Measurements from ENCODE around the gene CREM. TPM values are rescaled to one million over a fixed set of nuclear protein-coding genes. Genes with fewer than 3 reads are reported as not detected.

CREM gene
- total RNA-seq, 6 donors from 2014 or later, result 5.4 to 35.7 (median 23.1) TPM

- TF ChIP-seq POLR2AphosphoS5 (IDR thresholded peaks at IDR 0.05) (no peak), POLR2A (IDR thresholded peaks at IDR 0.05) (no peak), CTCF (IDR thresholded peaks at IDR 0.05) (no peak), EP300 (IDR thresholded peaks at IDR 0.05) (no peak)
- no peaks in the 10 kb centered on the region for H3K9me3 ChIP-seq
- no peaks in the 10 kb centered on the region for H3K36me3 ChIP-seq
- ATAC-seq (ENCODE audit: low FRiP score in 2 of 2), result no peak
- no peak overlapping the region for H3K4me3 ChIP-seq
- DNase-seq, result no peak
- H3K27ac ChIP-seq, result peak overlapping the region in 1 of 4 donors; percentile 7
- H3K4me1 ChIP-seq, result peaks cover 10 to 26% (median 18%) of the 10 kb centered on the region in 4 donors
- WGBS, 2 donors, result 88 to 94% methylated on average over 2 of the region's 2 CpGs
- no peaks in the 10 kb centered on the region for H3K27me3 ChIP-seq
These were observed 6.1 kb downstream of the CREM start for GRCh38 chr10:35132727-35133126.

DNA sequence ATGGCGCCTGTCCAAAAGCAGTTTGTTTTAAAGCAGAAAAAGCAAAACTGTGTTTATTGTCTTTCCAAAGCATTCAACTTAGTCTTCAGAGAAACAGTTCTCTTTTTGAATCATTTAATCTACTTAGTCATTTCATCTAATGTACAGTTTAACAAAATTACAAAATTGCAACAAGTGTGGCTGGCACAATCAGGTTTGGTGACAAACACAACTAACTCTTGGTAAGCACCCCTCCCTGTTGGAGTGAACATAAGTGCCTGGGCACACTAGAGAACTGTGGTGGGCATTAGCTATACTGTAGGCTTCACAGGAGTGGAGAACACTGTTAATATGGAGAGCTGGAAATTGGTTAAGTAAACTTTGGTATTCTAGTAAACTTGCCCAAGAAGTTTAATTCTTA lies 6.9 kb downstream of the CREM start:
- TF ChIP-seq POLR2A (IDR thresholded peaks at IDR 0.05) (no peak), CTCF (IDR thresholded peaks at IDR 0.05) (no peak), EP300 (IDR thresholded peaks at IDR 0.05) (no peak), POLR2AphosphoS5 (IDR thresholded peaks at IDR 0.05) (no peak)
- no peak overlapping the region for H3K4me3 ChIP-seq

DNA sequence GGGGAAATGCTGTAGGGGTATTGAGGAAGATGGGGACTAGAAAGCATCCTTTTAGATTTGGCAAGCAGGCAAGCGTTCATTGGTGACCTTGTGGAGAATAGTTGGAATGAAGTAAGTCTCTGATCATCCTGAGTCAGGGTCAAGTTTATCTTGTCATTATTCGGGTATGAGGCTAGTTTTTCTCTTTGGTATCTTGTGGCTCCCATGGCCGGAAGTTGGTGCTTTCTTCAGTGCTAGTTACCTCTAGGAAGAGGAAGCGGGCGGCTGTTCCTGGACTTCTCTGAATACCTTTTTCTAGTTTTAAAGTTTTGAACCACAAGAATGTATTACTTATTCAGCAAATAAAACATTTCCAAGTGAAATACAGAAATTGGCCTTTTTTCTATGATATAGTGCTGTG lies 9.2 kb downstream of the CREM start:
- H3K27me3 ChIP-seq, result no peaks in the 10 kb centered on the region
- H3K4me1 ChIP-seq, result peaks cover 0 to 3% (median under 1%) of the 10 kb centered on the region in 4 donors
- 66 to 75% methylated on average over 5 of the region's 5 CpGs for WGBS, 2 donors
- DNase-seq (peak in 1 of 2 donors; percentile 56), ATAC-seq (ENCODE audit: low FRiP score in 2 of 2) (no peak)
- H3K4me3 ChIP-seq, result no peak overlapping the region
- TF ChIP-seq POLR2AphosphoS5 (IDR thresholded peaks at IDR 0.05) (no peak), POLR2A (IDR thresholded peaks at IDR 0.05) (no peak), EP300 (IDR thresholded peaks at IDR 0.05) (no peak)
- peak overlapping the region in 1 of 4 donors; percentile 14 for H3K27ac ChIP-seq
- H3K36me3 ChIP-seq, result no peaks in the 10 kb centered on the region
- H3K9me3 ChIP-seq, result no peaks in the 10 kb centered on the region

More for the DNA sequence above, 6.9 kb downstream of the CREM start:
- ATAC-seq (ENCODE audit: low FRiP score in 2 of 2) (no peak), DNase-seq (no peak)
- 95 to 100% methylated on average over 1 of the region's 1 CpG for WGBS, 2 donors
- no peaks in the 10 kb centered on the region for H3K9me3 ChIP-seq
- H3K27me3 ChIP-seq, result no peaks in the 10 kb centered on the region
- peaks cover 9 to 23% (median 13%) of the 10 kb centered on the region in 4 donors for H3K4me1 ChIP-seq
- no peaks in the 10 kb centered on the region for H3K36me3 ChIP-seq
- no peak overlapping the region for H3K27ac ChIP-seq

- Histone ChIP-seq H3K27ac (peak overlapping the region in 1 of 4 donors; percentile 14), H3K4me1 (peaks cover 0 to 3% (median 0%) of the 10 kb centered on the region in 4 donors), H3K36me3 (no peaks in the 10 kb centered on the region), H3K9me3 (no peaks in the 10 kb centered on the region), H3K27me3 (no peaks in the 10 kb centered on the region), H3K4me3 (no peak overlapping the region)
- no peak for DNase-seq
- WGBS, 2 donors, result 74 to 88% methylated on average over 4 of the region's 4 CpGs
- TF ChIP-seq CTCF (IDR thresholded peaks at IDR 0.05) (no peak), EP300 (IDR thresholded peaks at IDR 0.05) (no peak), POLR2AphosphoS5 (IDR thresholded peaks at IDR 0.05) (no peak), POLR2A (IDR thresholded peaks at IDR 0.05) (no peak)
- ATAC-seq (ENCODE audit: low FRiP score in 2 of 2), result peak in 1 of 2 donors; percentile 47
These were observed 9.7 kb downstream of the CREM start for GRCh38 chr10:35136263-35136815.

DNA sequence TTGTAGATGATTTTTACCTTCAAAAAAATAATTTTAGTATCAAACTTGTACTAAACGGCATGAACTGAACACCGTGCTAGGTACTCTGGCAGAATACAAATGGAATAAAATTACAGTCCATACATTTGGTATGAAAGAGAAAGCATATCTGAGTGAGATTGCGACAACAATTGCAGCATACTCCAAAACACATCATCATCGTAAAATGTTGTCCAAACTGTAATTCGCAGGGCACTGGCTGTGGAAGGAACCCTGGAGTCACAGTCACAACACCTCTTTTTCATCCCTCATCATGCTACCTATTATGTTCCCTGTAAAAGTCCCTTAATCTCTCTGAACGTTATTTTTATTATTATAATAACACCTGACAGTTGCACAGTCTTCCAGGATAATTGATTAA lies 13.5 kb downstream of the CREM start:
- no peaks in the 10 kb centered on the region for H3K36me3 ChIP-seq
- TF ChIP-seq EP300 (IDR thresholded peaks at IDR 0.05) (no peak), POLR2AphosphoS5 (IDR thresholded peaks at IDR 0.05) (no peak), CTCF (IDR thresholded peaks at IDR 0.05) (no peak), POLR2A (IDR thresholded peaks at IDR 0.05) (no peak)
- H3K4me3 ChIP-seq, result no peak overlapping the region
- DNase-seq, result no peak
- H3K4me1 ChIP-seq, result peaks cover 0 to 3% (median 0%) of the 10 kb centered on the region in 4 donors
- no peak overlapping the region for H3K27ac ChIP-seq
- H3K27me3 ChIP-seq, result no peaks in the 10 kb centered on the region
- H3K9me3 ChIP-seq, result no peaks in the 10 kb centered on the region
- no peak for ATAC-seq (ENCODE audit: low FRiP score in 2 of 2)
- WGBS, 2 donors, result 83 to 87% methylated on average over 6 of the region's 6 CpGs
